ENCODE measurements around the gene PPP1R16B. TPM values are rescaled to one million over a fixed set of nuclear protein-coding genes. Genes with fewer than 3 reads are reported as not detected.

The PPP1R16B gene
- polyA plus RNA-seq, 2 of the 4 experiments (the other 2 are of a cell fraction), result 0.17 to 0.31 TPM

GRCh38 chr20:38870733-38871559 lies 65.4 kb downstream of the PPP1R16B start:
- Histone ChIP-seq H3K4me2 (peak overlapping the region; percentile 57), H3K4me1 (peaks cover 32% of the 10 kb centered on the region), H3K27ac (peak overlapping the region; percentile 22 to 40; a peak in 1 of 6 replicates), H3K4me3 (no peak overlapping the region), H3K9me3 (no peaks in the 10 kb centered on the region)
- CTCF ChIA-PET, result interaction anchor here (1.0 to 1.9 kb wide), 5 partner anchors 10 to 55 kb away, joined by 3 to 7 read pairs (median 4); partner anchors contain the start of gene FAM83D
- 25% methylated on average over 8 of the region's 12 CpGs for WGBS (ENCODE audit: missing lambda C conversion rate)
- TF ChIP-seq HOXB13 (CRISPR knock-in tag; IDR thresholded peaks at IDR 0.05; ENCODE audit: low read depth) (no peak), KDM1A (IDR thresholded peaks at IDR 0.05; ENCODE audit: low read depth) (no peak), SMC3 (IDR thresholded peaks at IDR 0.05) (no peak), EHF (CRISPR knock-in tag; IDR thresholded peaks at IDR 0.05) (no peak), CHD2 (IDR thresholded peaks at IDR 0.05; ENCODE audit: low read length, partially characterized antibody) (no peak), PBX3 (IDR thresholded peaks at IDR 0.05) (no peak), HOXB5 (CRISPR knock-in tag; IDR thresholded peaks at IDR 0.05) (no peak), JUNB (IDR thresholded peaks at IDR 0.05) (no peak), FOXS1 (CRISPR knock-in tag; IDR thresholded peaks at IDR 0.05) (no peak), GATA3 (IDR thresholded peaks at IDR 0.05; ENCODE audit: borderline replicate concordance) (no peak), HES2 (IDR thresholded peaks at IDR 0.05) (no peak), RFX5 (IDR thresholded peaks at IDR 0.05) (no peak), REST (IDR thresholded peaks at IDR 0.05) (no peak), ZC3H11A (IDR thresholded peaks at IDR 0.05) (no peak), ATOH8 (CRISPR knock-in tag; IDR thresholded peaks at IDR 0.05; ENCODE audit: low read depth) (no peak), CTCF (IDR thresholded peaks at IDR 0.05) (no peak), EP300 (IDR thresholded peaks at IDR 0.05) (no peak), FOSB (CRISPR knock-in tag; IDR thresholded peaks at IDR 0.05) (no peak)
- DNase-seq (ENCODE audit: low read depth in 1 of 2, low spot score in 1 of 2) (peak; percentile 49 to 58), FAIRE-seq (no peak), ATAC-seq (peak; percentile 77)
- POLR2A ChIA-PET, result no interaction called here

GRCh38 chr20:38871560-38871953 lies 66.1 kb downstream of the PPP1R16B start:
- peaks cover 32% of the 10 kb centered on the region for H3K4me1 ChIP-seq
- peak overlapping the region in 1 of 2 experiments; percentile 17; a peak in 1 of 6 replicates for H3K27ac ChIP-seq
- ChIA-PET POLR2A (no interaction called here), CTCF (interaction anchor here (1.0 to 1.9 kb wide), 5 partner anchors 11 to 54 kb away, joined by 3 to 7 read pairs (median 4); partner anchors contain the start of gene FAM83D)
- H3K4me2 ChIP-seq, result peak overlapping the region; percentile 52
- ATAC-seq (no peak), DNase-seq (ENCODE audit: low read depth in 1 of 2, low spot score in 1 of 2) (no peak), FAIRE-seq (no peak)
- no peaks in the 10 kb centered on the region for H3K9me3 ChIP-seq
- H3K4me3 ChIP-seq, result no peak overlapping the region
- WGBS (ENCODE audit: missing lambda C conversion rate), result 45% methylated on average over 3 of the region's 3 CpGs
- TF ChIP-seq JUN (IDR thresholded peaks at IDR 0.05) (no peak), RARB (CRISPR knock-in tag; IDR thresholded peaks at IDR 0.05) (no peak), BCL3 (IDR thresholded peaks at IDR 0.05) (no peak), ZSCAN20 (CRISPR knock-in tag; IDR thresholded peaks at IDR 0.05) (no peak), ZC3H11A (IDR thresholded peaks at IDR 0.05) (no peak), HOXB13 (CRISPR knock-in tag; IDR thresholded peaks at IDR 0.05; ENCODE audit: low read depth) (no peak), MYC (IDR thresholded peaks at IDR 0.05; ENCODE audit: borderline replicate concordance, low read length) (no peak), CTCF (IDR thresholded peaks at IDR 0.05) (no peak), GATA3 (IDR thresholded peaks at IDR 0.05; ENCODE audit: borderline replicate concordance) (no peak), CHD4 (IDR thresholded peaks at IDR 0.05; ENCODE audit: borderline replicate concordance) (no peak)

Data from A549 (cell line).